ENCODE results near the gene GDPGP1.

DNA sequence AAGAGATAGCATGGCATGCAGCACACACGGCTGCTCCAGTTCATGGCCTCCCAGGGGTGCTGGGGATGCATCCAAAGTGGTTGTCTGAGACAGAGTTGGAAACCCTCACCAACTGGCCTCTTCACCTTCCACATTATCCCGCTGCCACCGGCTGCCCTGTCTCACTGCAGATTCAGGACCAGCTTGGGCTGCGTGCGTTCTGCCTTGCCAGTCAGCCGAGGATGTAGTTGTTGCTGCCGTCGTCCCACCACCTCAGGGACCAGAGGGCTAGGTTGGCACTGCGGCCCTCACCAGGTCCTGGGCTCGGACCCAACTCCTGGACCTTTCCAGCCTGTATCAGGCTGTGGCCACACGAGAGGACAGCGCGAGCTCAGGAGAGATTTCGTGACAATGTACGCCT, 5.0 kb upstream of the GDPGP1 start:
- no peak for TF ChIP-seq POLR2A (IDR thresholded peaks at IDR 0.05; ENCODE audit: low read length)
- TF ChIP-seq GATA1 (IDR thresholded peaks at IDR 0.05; ENCODE audit: low read depth, low read length): no peak

Measured in erythroblast (primary cell).